Fibroblast of pulmonary artery (primary cell): ENCODE results near the gene MVP.
"Not testable (repeated sequence)": the region's sequence is repeated elsewhere in the genome, so short reads cannot be mapped to it uniquely, and the experiment has no call there.

Source experiments
- DNase-seq: peaks from one replicate; pipeline ENCODE4 v3.0.0-alpha.2; 2010; ENCODE audit warnings: low read depth
- H3K4me3 ChIP-seq: replicated peaks from 2 replicates; pipeline ENCODE4 v1.5.1; 2011; ENCODE audit warnings: low read depth, mild to moderate bottlenecking, control low read depth, low read length, moderate library complexity
- CTCF ChIP-seq: IDR thresholded peaks from 2 replicates; pipeline ENCODE4 v1.5.1; 2011; ENCODE audit warnings: mild to moderate bottlenecking, control low read depth, low read length, inconsistent platforms; ENCODE audit errors: missing control alignments

The MVP gene

GRCh38 chr16:29875206-29875605 is 54.9 kb downstream of the MVP start:
- no peak for DNase-seq
- no peak overlapping the region for H3K4me3 ChIP-seq
- TF ChIP-seq CTCF, result no peak

GRCh38 chr16:29876217-29876593 is 55.9 kb downstream of the MVP start:
- no peak for DNase-seq
- TF ChIP-seq CTCF, result no peak
- peak overlapping the region; percentile 21 for H3K4me3 ChIP-seq

GRCh38 chr16:29876594-29877249 is 56.5 kb downstream of the MVP start:
- peak overlapping the region; percentile 21 for H3K4me3 ChIP-seq
- TF ChIP-seq CTCF, result no peak
- DNase-seq, result no peak

- peak; percentile 36 for DNase-seq
- no peak overlapping the region for H3K4me3 ChIP-seq
- no peak for TF ChIP-seq CTCF
These were observed 57.2 kb downstream of the MVP start for GRCh38 chr16:29877266-29877961.

- no peak for DNase-seq
- H3K4me3 ChIP-seq, result no peak overlapping the region
- TF ChIP-seq CTCF, result no peak
These were observed 57.9 kb downstream of the MVP start for GRCh38 chr16:29878172-29878571.

GRCh38 chr16:29881050-29881449 is 60.8 kb downstream of the MVP start:
- no peak overlapping the region for H3K4me3 ChIP-seq
- DNase-seq, result no peak
- TF ChIP-seq CTCF, result no peak

- DNase-seq, result no peak
- TF ChIP-seq CTCF, result no peak
- H3K4me3 ChIP-seq, result no peak overlapping the region
These were observed 63.7 kb downstream of the MVP start for GRCh38 chr16:29883987-29884386.

GRCh38 chr16:29889372-29889771 is 69.1 kb downstream of the MVP start:
- not testable (repeated sequence) for H3K4me3 ChIP-seq, DNase-seq
